ENCODE measurements around the gene CRABP2. TPM values are rescaled to one million over a fixed set of nuclear protein-coding genes. Genes with fewer than 3 reads are reported as not detected.

Gene CRABP2
- total and polyA plus RNA-seq, 2 of the 4 experiments (the other 2 are of a cell fraction), result 6.3 to 15.7 TPM

DNA sequence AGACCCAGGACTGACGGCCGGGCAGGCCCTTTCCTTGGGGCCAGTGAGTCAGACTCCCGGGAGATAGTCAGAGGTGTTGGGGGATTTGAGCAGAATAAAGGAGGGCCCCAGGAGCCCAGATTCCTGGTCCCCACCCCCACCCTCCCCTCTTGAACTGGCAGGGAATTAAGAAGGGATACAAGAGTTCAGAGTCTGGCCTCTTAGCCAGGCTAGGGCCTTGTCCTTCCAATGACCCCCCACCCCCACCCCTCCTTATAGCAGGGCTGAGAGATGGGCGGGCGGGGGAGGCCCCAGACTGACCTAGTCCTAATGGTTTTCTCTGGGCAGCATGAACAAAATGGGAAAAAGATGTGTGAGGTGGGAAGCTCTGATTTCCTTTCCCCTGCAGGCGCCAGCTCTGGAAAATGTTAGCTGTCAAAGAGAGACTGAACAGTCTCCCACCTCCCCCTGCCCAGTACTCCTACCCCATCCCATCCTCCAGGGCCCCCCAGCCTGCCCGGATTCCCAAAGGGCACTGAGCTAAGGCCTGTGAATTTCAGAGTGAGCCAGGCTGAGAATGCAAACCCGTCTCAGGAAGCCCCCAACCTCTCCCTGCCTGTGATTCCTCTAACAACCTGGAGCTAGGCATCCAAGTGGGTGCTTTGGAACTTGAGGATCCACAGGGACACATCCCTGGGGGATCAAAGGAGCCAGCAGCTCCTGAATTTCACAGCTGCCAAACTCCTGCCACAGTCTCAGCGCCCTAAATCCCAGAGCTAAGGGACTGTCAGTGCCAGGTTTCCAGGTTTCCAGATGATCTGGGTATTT lies 5.8 kb upstream of the CRABP2 start:
- no peak overlapping the region for H4K8ac ChIP-seq (ENCODE audit: low read depth in 2 of 2, low read length in 2 of 2)
- H2BK5ac ChIP-seq (ENCODE audit: low read depth, low read length, poor library complexity, severe bottlenecking), result no peak overlapping the region
- H2BK15ac ChIP-seq (ENCODE audit: low read depth, low read length), result no peak overlapping the region
- no peak overlapping the region for H2BK120ac ChIP-seq (ENCODE audit: low read depth, low read length)
- WGBS, 2 experiments (ENCODE audit: extremely low coverage in 2 of 2, insufficient read length in 1 of 2), result 50% methylated on average over 2 of the region's 9 CpGs; no CpG with 5 or more reads in 1 of the 2 experiments
- H2AK9ac ChIP-seq (replicated peaks; ENCODE audit: low read depth, low read length, poor library complexity), result no peak overlapping the region
- H3K36me3 ChIP-seq (ENCODE audit: control insufficient read depth, insufficient read depth, low read length), result no peaks in the 10 kb centered on the region
- no peak overlapping the region for H3K23ac ChIP-seq (ENCODE audit: low read depth, low read length)
- no peaks in the 10 kb centered on the region for H4K20me1 ChIP-seq (ENCODE audit: insufficient read depth, low read length)
- TF ChIP-seq MAFK (IDR thresholded peaks at IDR 0.05; ENCODE audit: low read depth, low read length) (no peak), CEBPB (IDR thresholded peaks at IDR 0.05; ENCODE audit: low read depth, low read length) (no peak), MAZ (IDR thresholded peaks at IDR 0.05; ENCODE audit: borderline replicate concordance, low read depth, low read length) (no peak), RFX5 (IDR thresholded peaks at IDR 0.05; ENCODE audit: low read depth, low read length) (no peak), MXI1 (IDR thresholded peaks at IDR 0.05; ENCODE audit: borderline replicate concordance, low read depth, low read length) (no peak), POLR2A (IDR thresholded peaks at IDR 0.05; ENCODE audit: low read depth, low read length) (no peak), CHD1 (IDR thresholded peaks at IDR 0.05; ENCODE audit: low read depth, low read length) (no peak), RCOR1 (IDR thresholded peaks at IDR 0.05; ENCODE audit: insufficient replicate concordance, low read length) (no peak), BHLHE40 (IDR thresholded peaks at IDR 0.05; ENCODE audit: low read depth, low read length) (no peak), NFE2L2 (IDR thresholded peaks at IDR 0.05; ENCODE audit: low read depth, low read length) (no peak)
- TF ChIP-seq, protein P1, sequence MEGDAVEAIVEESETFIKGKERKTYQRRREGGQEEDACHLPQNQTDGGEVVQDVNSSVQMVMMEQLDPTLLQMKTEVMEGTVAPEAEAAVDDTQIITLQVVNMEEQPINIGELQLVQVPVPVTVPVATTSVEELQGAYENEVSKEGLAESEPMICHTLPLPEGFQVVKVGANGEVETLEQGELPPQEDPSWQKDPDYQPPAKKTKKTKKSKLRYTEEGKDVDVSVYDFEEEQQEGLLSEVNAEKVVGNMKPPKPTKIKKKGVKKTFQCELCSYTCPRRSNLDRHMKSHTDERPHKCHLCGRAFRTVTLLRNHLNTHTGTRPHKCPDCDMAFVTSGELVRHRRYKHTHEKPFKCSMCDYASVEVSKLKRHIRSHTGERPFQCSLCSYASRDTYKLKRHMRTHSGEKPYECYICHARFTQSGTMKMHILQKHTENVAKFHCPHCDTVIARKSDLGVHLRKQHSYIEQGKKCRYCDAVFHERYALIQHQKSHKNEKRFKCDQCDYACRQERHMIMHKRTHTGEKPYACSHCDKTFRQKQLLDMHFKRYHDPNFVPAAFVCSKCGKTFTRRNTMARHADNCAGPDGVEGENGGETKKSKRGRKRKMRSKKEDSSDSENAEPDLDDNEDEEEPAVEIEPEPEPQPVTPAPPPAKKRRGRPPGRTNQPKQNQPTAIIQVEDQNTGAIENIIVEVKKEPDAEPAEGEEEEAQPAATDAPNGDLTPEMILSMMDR (conservative IDR thresholded peaks at IDR 0.05; ENCODE audit: low read depth, low read length), result no peak
- TF ChIP-seq, protein P2, sequence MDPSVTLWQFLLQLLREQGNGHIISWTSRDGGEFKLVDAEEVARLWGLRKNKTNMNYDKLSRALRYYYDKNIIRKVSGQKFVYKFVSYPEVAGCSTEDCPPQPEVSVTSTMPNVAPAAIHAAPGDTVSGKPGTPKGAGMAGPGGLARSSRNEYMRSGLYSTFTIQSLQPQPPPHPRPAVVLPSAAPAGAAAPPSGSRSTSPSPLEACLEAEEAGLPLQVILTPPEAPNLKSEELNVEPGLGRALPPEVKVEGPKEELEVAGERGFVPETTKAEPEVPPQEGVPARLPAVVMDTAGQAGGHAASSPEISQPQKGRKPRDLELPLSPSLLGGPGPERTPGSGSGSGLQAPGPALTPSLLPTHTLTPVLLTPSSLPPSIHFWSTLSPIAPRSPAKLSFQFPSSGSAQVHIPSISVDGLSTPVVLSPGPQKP (IDR thresholded peaks at IDR 0.05; ENCODE audit: borderline replicate concordance, low read depth, low read length), result no peak
- in situ Hi-C loops (cut with MboI; ENCODE audit: low sequenced_read_pairs), result no loop called here
- H3K9ac ChIP-seq (ENCODE audit: low read depth, low read length), result no peak overlapping the region
- dilution Hi-C loops (cut with HindIII; ENCODE audit: low sequenced_read_pairs, unreplicated experiment), result no loop called here
- no peak overlapping the region for H3K14ac ChIP-seq (replicated peaks; ENCODE audit: low read depth, low read length)
- no peaks in the 10 kb centered on the region for H3K27me3 ChIP-seq (ENCODE audit: control insufficient read depth, insufficient read depth, low read length)
- no peak overlapping the region for H2AFZ ChIP-seq (replicated peaks; ENCODE audit: low read length, poor library complexity)
- no peak for ATAC-seq (ENCODE audit: low read depth)
- BruUV-seq (replicated peaks), result no TSS peak
- ChIA-PET CTCF (interaction anchor here (2.2 to 3.5 kb wide), 2 partner anchors 15 to 21 kb away, joined by 8 to 24 read pairs; no protein-coding TSS in a partner anchor), POLR2A (ENCODE audit: unreplicated experiment) (no interaction called here)
- H2AK5ac ChIP-seq (ENCODE audit: low read depth, low read length), result no peak overlapping the region
- no peak overlapping the region for H3K4ac ChIP-seq (ENCODE audit: low read depth, low read length)
- H3K9me3 ChIP-seq (ENCODE audit: control insufficient read depth, insufficient read depth, low read length), result no peaks in the 10 kb centered on the region
- H4K91ac ChIP-seq (ENCODE audit: insufficient read depth, low read depth, low read length), result no peak overlapping the region
- H3K56ac ChIP-seq (ENCODE audit: extremely low read depth, insufficient read depth, low read length), result no peak overlapping the region
- H3K79me1 ChIP-seq (ENCODE audit: low read depth in 1 of 2, low read length in 2 of 2), result 0 out of 4 replicates have a peak, but pooled peaks cover 0 to 4% of the 10 kb centered on the region in 2 experiments
- no peak overlapping the region for H3K27ac ChIP-seq (ENCODE audit: insufficient read depth, low read length)
- H3K18ac ChIP-seq (ENCODE audit: low read depth, low read length), result no peak overlapping the region
- no peak for DNase-seq
- intact Hi-C loops (cut with micrococcal nuclease), result no loop called here
- no peak overlapping the region for H2BK20ac ChIP-seq (ENCODE audit: low read depth, low read length)
- peaks cover 3% of the 10 kb centered on the region; the same call in 1 of the 2 replicates for H3K9me1 ChIP-seq (ENCODE audit: insufficient read depth, low read length)
- no peak overlapping the region for H3K4me2 ChIP-seq (ENCODE audit: low read depth, low read length)
- peaks cover 34% of the 10 kb centered on the region for H3K4me1 ChIP-seq (ENCODE audit: control insufficient read depth, insufficient read depth, low read length)
- H4K5ac ChIP-seq (ENCODE audit: low read depth, low read length), result no peak overlapping the region
- no peak overlapping the region for H3K4me3 ChIP-seq (ENCODE audit: insufficient read depth, low read depth, low read length)
